SK-N-SH treated with all-trans-retinoic acid at 6 μM for 48 hours (cell line): ENCODE data around the gene ENO2.

Source experiments
- ATAC-seq: fragments of 200-7000 bp; cut with Tn5 transposase; 3 replicates; pipeline ENCODE4 v1.9.1; 2020; ENCODE audit warnings: mild to moderate bottlenecking, moderate library complexity
- ARNTL ChIP-seq: fragments of 450-650 bp; formaldehyde crosslinking; IDR thresholded peaks from 2 replicates; pipeline ENCODE4 v1.5.0; 2020; ENCODE audit warnings: low read depth, mild to moderate bottlenecking, moderate library complexity, borderline replicate concordance
- BACH2 ChIP-seq: fragments of 250-450 bp; sonication (Bioruptor Pico); IDR thresholded peaks from 2 replicates; pipeline ENCODE4 v1.9.0; 2021; ENCODE audit warnings: mild to moderate bottlenecking, borderline replicate concordance
- CSDC2 ChIP-seq: fragments of 250-450 bp; sonication (Bioruptor Pico); IDR thresholded peaks from 2 replicates; pipeline ENCODE4 v1.5.0; 2020; ENCODE audit warnings: mild to moderate bottlenecking, moderate library complexity
- ESRRG ChIP-seq: fragments of 250-450 bp; sonication (Bioruptor Pico); IDR thresholded peaks from 2 replicates; pipeline ENCODE4 v1.6.1; 2021; ENCODE audit warnings: mild to moderate bottlenecking
- ISL1 ChIP-seq: fragments of 250-450 bp; sonication (Bioruptor Pico); IDR thresholded peaks from 2 replicates; pipeline ENCODE4 v2.1.2; 2022; ENCODE audit warnings: mild to moderate bottlenecking, moderate library complexity
- OSR1 ChIP-seq: fragments of 250-450 bp; sonication (Bioruptor Pico); IDR thresholded peaks from 2 replicates; pipeline ENCODE4 v1.8.0; 2022; ENCODE audit warnings: moderate library complexity, mild to moderate bottlenecking, inconsistent platforms
- PATZ1 ChIP-seq: fragments of 250-450 bp; sonication (Bioruptor Pico); IDR thresholded peaks from 2 replicates; pipeline ENCODE4 v1.8.0; 2020; ENCODE audit warnings: mild to moderate bottlenecking, moderate library complexity, borderline replicate concordance
- POU6F1 ChIP-seq: fragments of 250-450 bp; sonication (Bioruptor Pico); IDR thresholded peaks from 2 replicates; pipeline ENCODE4 v1.8.0; 2021; ENCODE audit warnings: low read depth, mild to moderate bottlenecking, moderate library complexity, borderline replicate concordance
- RARB ChIP-seq: fragments of 250-450 bp; sonication (Bioruptor Pico); IDR thresholded peaks from 2 replicates; pipeline ENCODE4 v1.8.0; 2021; ENCODE audit warnings: mild to moderate bottlenecking, moderate library complexity
- SNAI2 ChIP-seq: fragments of 250-450 bp; sonication (Bioruptor Pico); IDR thresholded peaks from 2 replicates; pipeline ENCODE4 v1.5.0; 2020; ENCODE audit warnings: mild to moderate bottlenecking, moderate library complexity
- TCF4 ChIP-seq: fragments of 250-450 bp; sonication (Bioruptor Pico); IDR thresholded peaks from 2 replicates; pipeline ENCODE4 v1.8.0; 2021; ENCODE audit warnings: mild to moderate bottlenecking, moderate library complexity, borderline replicate concordance
- TOX ChIP-seq: fragments of 250-450 bp; sonication (Bioruptor Pico); IDR thresholded peaks from 2 replicates; pipeline ENCODE4 v1.8.0; 2021; ENCODE audit warnings: mild to moderate bottlenecking, moderate library complexity, borderline replicate concordance
- ZC3H10 ChIP-seq: fragments of 250-450 bp; sonication (Bioruptor Pico); IDR thresholded peaks from 2 replicates; pipeline ENCODE4 v1.5.1; 2021; ENCODE audit warnings: mild to moderate bottlenecking, moderate library complexity
- ZFP3 ChIP-seq: fragments of 250-450 bp; sonication (Bioruptor Pico); IDR thresholded peaks from 2 replicates; pipeline ENCODE4 v1.5.0; 2020; ENCODE audit warnings: mild to moderate bottlenecking, moderate library complexity
- ZFP30 ChIP-seq: fragments of 450-650 bp; formaldehyde crosslinking; IDR thresholded peaks from 2 replicates; pipeline ENCODE4 v1.5.0; 2022; ENCODE audit warnings: mild to moderate bottlenecking, moderate library complexity
- ZNF565 ChIP-seq: fragments of 450-650 bp; formaldehyde crosslinking; conservative IDR thresholded peaks from 2 replicates; pipeline ENCODE4 v1.5.0; 2020; ENCODE audit warnings: low read depth, mild to moderate bottlenecking, moderate library complexity
- ZNF70 ChIP-seq: fragments of 450-650 bp; formaldehyde crosslinking; IDR thresholded peaks from 2 replicates; pipeline ENCODE4 v1.5.0; 2020; ENCODE audit warnings: mild to moderate bottlenecking, moderate library complexity
- ZNF8 ChIP-seq: fragments of 450-650 bp; formaldehyde crosslinking; IDR thresholded peaks from 2 replicates; pipeline ENCODE4 v1.5.0; 2020; ENCODE audit warnings: mild to moderate bottlenecking, moderate library complexity
- TF ChIP-seq, protein P1 (sequence below): fragments of 250-450 bp; sonication (Bioruptor Pico); IDR thresholded peaks from 2 replicates; pipeline ENCODE4 v1.5.1; 2020; ENCODE audit warnings: low read depth, mild to moderate bottlenecking, moderate library complexity
- TF ChIP-seq, protein P2 (sequence below): fragments of 250-450 bp; sonication (Bioruptor Pico); IDR thresholded peaks from 2 replicates; pipeline ENCODE4 v1.5.0; 2020; ENCODE audit warnings: mild to moderate bottlenecking, moderate library complexity

The ENO2 gene

DNA sequence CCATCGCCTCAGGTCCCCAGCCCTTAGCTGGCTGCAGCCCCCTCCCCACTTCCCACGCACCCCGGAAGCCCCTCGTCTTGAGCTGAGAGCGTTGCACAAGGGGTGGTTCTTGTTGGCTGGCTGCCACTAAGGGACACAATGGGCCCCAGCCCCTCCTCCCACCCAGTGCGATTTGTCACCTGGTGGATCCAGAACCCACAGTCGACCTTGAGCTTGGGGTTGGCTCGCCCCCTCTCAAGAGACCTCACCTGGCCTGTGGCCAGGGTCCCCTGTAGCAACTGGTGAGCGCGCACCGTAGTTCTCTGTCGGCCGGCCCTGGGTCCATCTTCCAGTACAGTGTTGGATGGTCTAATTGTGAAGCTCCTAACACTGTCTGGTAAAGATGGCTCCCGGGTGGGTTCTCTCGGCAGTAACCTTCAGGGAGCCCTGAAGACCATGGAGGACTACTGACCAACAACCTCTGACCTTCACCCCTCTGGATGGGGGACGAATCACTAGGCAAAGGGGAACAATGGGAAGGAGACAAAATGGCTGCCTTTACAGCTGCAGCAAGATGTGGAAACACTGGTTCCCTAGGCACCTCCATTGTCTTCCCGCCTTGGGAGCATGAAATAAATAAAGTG, 49.5 kb downstream of the ENO2 start:
- ATAC-seq = no peak

DNA sequence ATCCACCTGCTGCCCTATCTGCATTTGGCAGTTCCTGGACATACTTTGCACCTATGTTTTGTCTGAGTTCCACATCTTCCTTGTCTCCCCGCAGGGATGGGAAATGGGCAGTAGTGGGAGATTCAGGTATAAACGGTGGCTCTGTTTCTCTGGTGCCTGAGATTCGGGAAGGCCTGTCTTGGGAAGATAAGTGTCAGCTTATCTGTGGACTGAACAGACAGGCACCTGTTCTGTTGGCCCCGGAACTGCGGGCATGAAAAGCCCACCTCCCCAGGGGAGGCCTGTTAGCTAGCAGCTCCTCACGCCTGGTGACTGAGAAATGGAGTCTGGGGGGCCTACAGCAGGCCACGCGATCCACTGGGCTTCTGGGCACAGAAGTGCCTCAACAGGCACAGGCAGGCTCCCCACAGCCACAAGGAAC, 50.2 kb downstream of the ENO2 start:
- ATAC-seq = no peak; the same call in 2 of the 3 replicates

More for the DNA sequence above, 49.5 kb downstream of the ENO2 start:
- TF ChIP-seq TCF4 (CRISPR knock-in tag) = no peak
- no peak for TF ChIP-seq ZFP3 (CRISPR knock-in tag)
- no peak for TF ChIP-seq TOX (CRISPR knock-in tag)
- TF ChIP-seq, protein P1, sequence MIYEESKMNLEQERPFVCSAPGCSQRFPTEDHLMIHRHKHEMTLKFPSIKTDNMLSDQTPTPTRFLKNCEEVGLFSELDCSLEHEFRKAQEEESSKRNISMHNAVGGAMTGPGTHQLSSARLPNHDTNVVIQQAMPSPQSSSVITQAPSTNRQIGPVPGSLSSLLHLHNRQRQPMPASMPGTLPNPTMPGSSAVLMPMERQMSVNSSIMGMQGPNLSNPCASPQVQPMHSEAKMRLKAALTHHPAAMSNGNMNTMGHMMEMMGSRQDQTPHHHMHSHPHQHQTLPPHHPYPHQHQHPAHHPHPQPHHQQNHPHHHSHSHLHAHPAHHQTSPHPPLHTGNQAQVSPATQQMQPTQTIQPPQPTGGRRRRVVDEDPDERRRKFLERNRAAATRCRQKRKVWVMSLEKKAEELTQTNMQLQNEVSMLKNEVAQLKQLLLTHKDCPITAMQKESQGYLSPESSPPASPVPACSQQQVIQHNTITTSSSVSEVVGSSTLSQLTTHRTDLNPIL (CRISPR knock-in tag) = no peak
- no peak for TF ChIP-seq ESRRG

DNA sequence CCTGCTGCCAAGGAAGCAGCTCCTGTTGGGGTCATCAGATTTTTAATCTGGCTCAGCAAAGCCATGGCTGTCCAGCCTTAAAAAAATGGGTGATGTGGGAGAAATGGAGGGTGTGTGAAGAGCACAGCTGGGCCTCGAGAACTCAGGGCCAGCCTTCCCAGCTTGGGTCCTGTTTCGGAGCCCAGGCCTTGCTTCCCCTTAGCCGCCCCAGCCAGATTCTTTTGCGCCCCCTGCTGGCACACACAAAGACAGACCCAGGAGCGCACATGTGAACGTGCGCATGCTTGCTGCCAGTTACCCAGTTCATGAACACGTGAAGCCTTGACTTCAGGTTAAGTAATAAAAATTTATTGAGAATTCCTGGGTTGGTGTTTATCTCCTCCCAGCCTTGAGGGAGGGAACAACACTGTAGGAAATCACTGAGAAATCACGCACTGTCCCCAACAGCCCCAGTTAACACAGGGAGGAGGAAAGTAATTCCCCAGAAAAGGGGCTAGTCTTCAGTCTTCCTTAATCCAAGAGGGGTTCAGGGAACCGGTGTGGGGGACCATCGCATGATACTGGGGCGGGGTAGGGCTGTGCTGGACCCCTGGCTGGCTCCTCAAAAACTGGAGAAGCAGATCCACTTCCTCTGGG, 50.8 kb downstream of the ENO2 start:
- peak; percentile 84 for ATAC-seq
- TF ChIP-seq OSR1 (CRISPR knock-in tag) = no peak
- TF ChIP-seq ZFP3 (CRISPR knock-in tag) = no peak
- TF ChIP-seq, protein P1 (CRISPR knock-in tag) = no peak
- TF ChIP-seq, protein P2, sequence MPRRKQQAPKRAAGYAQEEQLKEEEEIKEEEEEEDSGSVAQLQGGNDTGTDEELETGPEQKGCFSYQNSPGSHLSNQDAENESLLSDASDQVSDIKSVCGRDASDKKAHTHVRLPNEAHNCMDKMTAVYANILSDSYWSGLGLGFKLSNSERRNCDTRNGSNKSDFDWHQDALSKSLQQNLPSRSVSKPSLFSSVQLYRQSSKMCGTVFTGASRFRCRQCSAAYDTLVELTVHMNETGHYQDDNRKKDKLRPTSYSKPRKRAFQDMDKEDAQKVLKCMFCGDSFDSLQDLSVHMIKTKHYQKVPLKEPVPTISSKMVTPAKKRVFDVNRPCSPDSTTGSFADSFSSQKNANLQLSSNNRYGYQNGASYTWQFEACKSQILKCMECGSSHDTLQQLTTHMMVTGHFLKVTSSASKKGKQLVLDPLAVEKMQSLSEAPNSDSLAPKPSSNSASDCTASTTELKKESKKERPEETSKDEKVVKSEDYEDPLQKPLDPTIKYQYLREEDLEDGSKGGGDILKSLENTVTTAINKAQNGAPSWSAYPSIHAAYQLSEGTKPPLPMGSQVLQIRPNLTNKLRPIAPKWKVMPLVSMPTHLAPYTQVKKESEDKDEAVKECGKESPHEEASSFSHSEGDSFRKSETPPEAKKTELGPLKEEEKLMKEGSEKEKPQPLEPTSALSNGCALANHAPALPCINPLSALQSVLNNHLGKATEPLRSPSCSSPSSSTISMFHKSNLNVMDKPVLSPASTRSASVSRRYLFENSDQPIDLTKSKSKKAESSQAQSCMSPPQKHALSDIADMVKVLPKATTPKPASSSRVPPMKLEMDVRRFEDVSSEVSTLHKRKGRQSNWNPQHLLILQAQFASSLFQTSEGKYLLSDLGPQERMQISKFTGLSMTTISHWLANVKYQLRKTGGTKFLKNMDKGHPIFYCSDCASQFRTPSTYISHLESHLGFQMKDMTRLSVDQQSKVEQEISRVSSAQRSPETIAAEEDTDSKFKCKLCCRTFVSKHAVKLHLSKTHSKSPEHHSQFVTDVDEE (CRISPR knock-in tag) = no peak
- no peak for TF ChIP-seq ISL1 (CRISPR knock-in tag)

More for the DNA sequence above, 50.2 kb downstream of the ENO2 start:
- TF ChIP-seq ZC3H10 (CRISPR knock-in tag) = no peak
- TF ChIP-seq TOX (CRISPR knock-in tag) = no peak
- TF ChIP-seq POU6F1 = no peak
- no peak for TF ChIP-seq ESRRG
- TF ChIP-seq OSR1 (CRISPR knock-in tag) = no peak
- no peak for TF ChIP-seq ZNF8 (CRISPR knock-in tag)
- TF ChIP-seq ZFP30 (CRISPR knock-in tag) = no peak
- TF ChIP-seq SNAI2 (CRISPR knock-in tag) = no peak
- TF ChIP-seq, protein P1 (CRISPR knock-in tag) = no peak

DNA sequence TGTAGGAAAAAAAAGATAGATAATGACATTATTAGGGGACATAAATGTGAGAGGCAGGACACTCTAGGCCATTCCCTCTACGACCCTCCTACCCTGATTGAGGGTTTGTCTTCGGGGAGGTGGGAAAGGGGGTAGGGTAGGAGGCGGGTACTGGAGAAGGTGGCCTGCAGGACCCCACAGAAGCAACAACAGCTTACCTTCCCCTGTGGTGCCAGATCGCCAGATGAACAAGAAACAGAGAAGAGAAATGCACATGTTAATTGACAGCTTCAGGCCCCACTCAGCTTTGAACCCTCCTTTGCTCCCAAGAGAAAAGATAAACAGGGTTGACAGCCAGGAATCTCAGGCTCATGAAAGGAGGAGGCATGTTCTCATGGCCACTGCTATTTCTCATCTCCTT, 51.3 kb downstream of the ENO2 start:
- ATAC-seq = no peak
- no peak for TF ChIP-seq ESRRG
- TF ChIP-seq ISL1 (CRISPR knock-in tag) = no peak
- no peak for TF ChIP-seq BACH2 (CRISPR knock-in tag)
- no peak for TF ChIP-seq TCF4 (CRISPR knock-in tag)
- no peak for TF ChIP-seq OSR1 (CRISPR knock-in tag)
- TF ChIP-seq ZNF70 (CRISPR knock-in tag) = no peak
- TF ChIP-seq SNAI2 (CRISPR knock-in tag) = no peak

DNA sequence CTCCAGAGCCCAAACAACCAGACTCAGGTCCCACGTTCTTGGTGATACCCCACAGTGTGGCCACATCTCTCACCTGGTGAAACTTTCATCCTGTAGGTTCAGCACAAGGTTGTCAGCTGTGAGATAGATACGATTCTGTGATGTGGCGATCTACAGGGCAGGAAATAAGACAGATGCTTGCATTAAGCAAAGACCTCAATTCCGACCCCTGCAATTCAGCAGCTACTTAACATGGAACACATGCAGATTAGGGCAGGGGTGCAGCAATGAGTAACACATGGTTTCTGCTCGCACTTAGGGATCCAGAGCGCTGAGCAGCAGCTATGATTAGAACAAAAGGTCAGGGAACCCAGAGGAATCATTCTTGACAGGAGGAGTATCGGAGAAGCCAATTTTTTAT, 52.0 kb downstream of the ENO2 start:
- ATAC-seq = no peak
- TF ChIP-seq CSDC2 = no peak
- no peak for TF ChIP-seq ARNTL (CRISPR knock-in tag)
- TF ChIP-seq, protein P1 (CRISPR knock-in tag) = no peak
- no peak for TF ChIP-seq ZNF8 (CRISPR knock-in tag)
- no peak for TF ChIP-seq RARB (CRISPR knock-in tag)
- no peak for TF ChIP-seq ZNF565 (CRISPR knock-in tag)
- no peak for TF ChIP-seq TCF4 (CRISPR knock-in tag)
- TF ChIP-seq PATZ1 (CRISPR knock-in tag) = no peak
- TF ChIP-seq ZFP30 (CRISPR knock-in tag) = no peak
- TF ChIP-seq SNAI2 (CRISPR knock-in tag) = no peak
- TF ChIP-seq OSR1 (CRISPR knock-in tag) = no peak
- no peak for TF ChIP-seq ESRRG
- no peak for TF ChIP-seq ZFP3 (CRISPR knock-in tag)
